IPS-NIHi11 (cell line): ENCODE data around the gene BTG1.

ENCODE experiments used
- DNase-seq: peaks from one replicate; pipeline ENCODE4 v3.0.0; 2012; ENCODE audit warnings: mixed read lengths, low spot score

BTG1 gene

GRCh38 chr12:92133795-92134637 lies 11.6 kb downstream of the BTG1 start:
- DNase-seq, result no peak

- DNase-seq, result no peak
Observed at GRCh38 chr12:92133171-92133570, 12.5 kb downstream of the BTG1 start.

GRCh38 chr12:92132288-92132687 lies 13.4 kb downstream of the BTG1 start:
- DNase-seq, result no peak

- no peak for DNase-seq
Observed at GRCh38 chr12:92130999-92131398, 14.6 kb downstream of the BTG1 start.

GRCh38 chr12:92129609-92130008 lies 16.0 kb downstream of the BTG1 start:
- DNase-seq, result no peak

- no peak for DNase-seq
Observed at GRCh38 chr12:92128612-92129011, 17.0 kb downstream of the BTG1 start.

GRCh38 chr12:92124689-92125029 lies 21.0 kb downstream of the BTG1 start:
- no peak for DNase-seq

GRCh38 chr12:92123780-92124688 lies 21.6 kb downstream of the BTG1 start:
- no peak for DNase-seq

- DNase-seq, result no peak
Observed at GRCh38 chr12:92122941-92123779, 22.5 kb downstream of the BTG1 start.

GRCh38 chr12:92121826-92122225 lies 23.8 kb downstream of the BTG1 start:
- no peak for DNase-seq

GRCh38 chr12:92118826-92119536 lies 26.7 kb downstream of the BTG1 start:
- DNase-seq, result no peak

GRCh38 chr12:92114834-92115233 lies 30.8 kb downstream of the BTG1 start:
- DNase-seq, result no peak

GRCh38 chr12:92111256-92111655 lies 34.4 kb downstream of the BTG1 start:
- no peak for DNase-seq

- no peak for DNase-seq
Observed at GRCh38 chr12:92110083-92110640, 35.5 kb downstream of the BTG1 start.

GRCh38 chr12:92109613-92110012 lies 36.0 kb downstream of the BTG1 start:
- DNase-seq, result no peak

GRCh38 chr12:92108651-92109050 lies 37.0 kb downstream of the BTG1 start:
- DNase-seq, result peak; percentile 27

- no peak for DNase-seq
Observed at GRCh38 chr12:92107621-92108131, 38.0 kb downstream of the BTG1 start.

- no peak for DNase-seq
Observed at GRCh38 chr12:92107094-92107493, 38.6 kb downstream of the BTG1 start.

GRCh38 chr12:92105676-92106075 lies 40.0 kb downstream of the BTG1 start:
- DNase-seq, result no peak

- DNase-seq, result no peak
Observed at GRCh38 chr12:92105110-92105509, 40.5 kb downstream of the BTG1 start.

GRCh38 chr12:92102606-92103005 lies 43.0 kb downstream of the BTG1 start:
- no peak for DNase-seq
